ENCODE data around the gene RPL23. TPM values are rescaled to one million over a fixed set of nuclear protein-coding genes. Genes with fewer than 3 reads are reported as not detected.

The RPL23 gene
- total RNA-seq, 2 experiments from 2014 or later = 1,971 to 2,017 TPM

- ChIA-PET POLR2A (interaction anchor here (5.0 kb wide), 1 partner anchor 20 kb away, joined by 59 read pairs; the partner anchor contains the start of gene LASP1), CTCF (interaction anchor here (1.6 to 1.7 kb wide), 2 partner anchors 20 to 115 kb away, joined by 3 read pairs; no protein-coding TSS in a partner anchor)
Measured at GRCh38 chr17:38850374-38850773, 3.1 kb downstream of the RPL23 start.

DNA sequence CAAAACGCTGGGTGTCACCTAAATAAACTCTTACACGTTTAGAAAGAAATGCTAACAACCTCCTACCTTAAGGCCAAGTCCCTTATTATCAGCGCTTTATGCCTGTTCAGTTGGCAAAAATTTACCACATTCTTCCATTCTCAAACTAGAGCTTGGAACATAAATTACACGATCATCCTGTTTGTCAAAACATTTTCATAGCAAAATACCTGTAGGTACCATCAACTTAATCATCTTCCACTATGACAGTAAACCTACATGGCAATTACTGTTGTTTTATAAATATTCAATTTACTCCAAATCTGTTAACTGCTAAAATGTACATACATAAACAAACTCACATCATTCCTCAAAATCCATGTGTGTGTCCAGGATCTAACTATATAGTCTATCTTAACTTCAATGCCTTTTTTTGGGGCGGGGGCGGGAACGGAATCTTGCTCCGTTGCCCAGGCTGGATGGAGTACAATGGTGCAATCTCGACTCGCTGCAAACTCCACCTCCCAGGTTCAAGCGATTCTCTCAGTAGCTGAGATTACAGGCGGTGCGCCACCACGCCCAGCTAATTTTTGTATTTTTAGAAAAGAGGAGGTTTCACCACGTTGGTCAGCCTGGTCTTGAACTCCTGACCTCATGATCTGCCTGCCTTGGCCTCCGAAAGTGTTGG lies 4.4 kb downstream of the RPL23 start:
- ChIA-PET CTCF (interaction anchor here (1.6 to 1.7 kb wide), 2 partner anchors 19 to 114 kb away, joined by 3 read pairs; no protein-coding TSS in a partner anchor), POLR2A (interaction anchor here (0.7 kb wide), 1 partner anchor 22 kb away, joined by 4 read pairs; no protein-coding TSS in a partner anchor)

DNA sequence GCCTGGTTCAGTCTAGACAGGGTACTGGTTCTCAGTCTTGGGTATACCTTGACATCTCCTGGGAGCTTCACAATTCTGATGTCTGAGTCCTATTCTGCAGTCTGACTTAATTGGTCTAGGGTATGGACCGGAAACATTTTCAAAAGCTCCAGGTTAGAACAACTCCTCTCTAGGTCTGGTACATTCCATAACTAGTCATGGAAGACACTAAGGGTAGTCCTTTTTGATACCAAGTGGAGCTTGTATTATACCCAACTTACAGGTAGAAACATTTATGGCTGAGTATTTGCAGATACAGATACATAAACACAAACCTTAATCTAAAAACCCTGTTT lies 5.0 kb downstream of the RPL23 start:
- ChIA-PET CTCF (no interaction called here), POLR2A (interaction anchor here (0.5 to 0.6 kb wide), 2 partner anchors 134 to 161 kb away, joined by 3 to 6 read pairs; no protein-coding TSS in a partner anchor)

- CTCF ChIA-PET = interaction anchor here (0.7 kb wide), 1 partner anchor 91 kb away, joined by 3 read pairs; no protein-coding TSS in a partner anchor
- POLR2A ChIA-PET = no interaction called here
Measured at GRCh38 chr17:38844261-38844757, 9.2 kb downstream of the RPL23 start.

GRCh38 chr17:38825762-38826247 lies 27.7 kb downstream of the RPL23 start:
- POLR2A ChIA-PET = interaction anchor here (0.6 to 1.3 kb wide), 3 partner anchors 28 to 95 kb away, joined by 3 to 11 read pairs (median 4); partner anchors contain the start of gene RPL23

GRCh38 chr17:38824899-38825761 lies 28.4 kb downstream of the RPL23 start, which contains the start of gene CWC25:
Gene CWC25 (minus strand): TSS chr17:38825321. CDS start chr17:38825183, 138 bp downstream.
- CTCF ChIA-PET = interaction anchor here (1.3 kb wide), 1 partner anchor 29 kb away, joined by 4 read pairs; the partner anchor contains the start of gene RPL23

More at GRCh38 chr17:38825762-38826247, 27.7 kb downstream of the RPL23 start:
- CTCF ChIA-PET = interaction anchor here (1.3 kb wide), 1 partner anchor 28 kb away, joined by 4 read pairs; the partner anchor contains the start of gene RPL23

GRCh38 chr17:38815576-38816193 lies 37.8 kb downstream of the RPL23 start:
- ChIA-PET CTCF (no interaction called here), POLR2A (no interaction called here)

More at GRCh38 chr17:38824899-38825761, 28.4 kb downstream of the RPL23 start, which contains the start of gene CWC25:
- POLR2A ChIA-PET = interaction anchor here (0.6 to 1.3 kb wide), 3 partner anchors 29 to 94 kb away, joined by 3 to 11 read pairs (median 4); partner anchors contain the start of gene RPL23

- POLR2A ChIA-PET = no interaction called here
- CTCF ChIA-PET = no interaction called here
Measured at GRCh38 chr17:38809828-38810227, 43.7 kb downstream of the RPL23 start.

- ChIA-PET POLR2A (interaction anchor here (0.5 to 0.6 kb wide), 2 partner anchors 371 to 661 kb away, joined by 3 read pairs; partner anchors contain the start of gene CDK12), CTCF (no interaction called here)
Measured at GRCh38 chr17:38800237-38800760, 53.2 kb downstream of the RPL23 start.

DNA sequence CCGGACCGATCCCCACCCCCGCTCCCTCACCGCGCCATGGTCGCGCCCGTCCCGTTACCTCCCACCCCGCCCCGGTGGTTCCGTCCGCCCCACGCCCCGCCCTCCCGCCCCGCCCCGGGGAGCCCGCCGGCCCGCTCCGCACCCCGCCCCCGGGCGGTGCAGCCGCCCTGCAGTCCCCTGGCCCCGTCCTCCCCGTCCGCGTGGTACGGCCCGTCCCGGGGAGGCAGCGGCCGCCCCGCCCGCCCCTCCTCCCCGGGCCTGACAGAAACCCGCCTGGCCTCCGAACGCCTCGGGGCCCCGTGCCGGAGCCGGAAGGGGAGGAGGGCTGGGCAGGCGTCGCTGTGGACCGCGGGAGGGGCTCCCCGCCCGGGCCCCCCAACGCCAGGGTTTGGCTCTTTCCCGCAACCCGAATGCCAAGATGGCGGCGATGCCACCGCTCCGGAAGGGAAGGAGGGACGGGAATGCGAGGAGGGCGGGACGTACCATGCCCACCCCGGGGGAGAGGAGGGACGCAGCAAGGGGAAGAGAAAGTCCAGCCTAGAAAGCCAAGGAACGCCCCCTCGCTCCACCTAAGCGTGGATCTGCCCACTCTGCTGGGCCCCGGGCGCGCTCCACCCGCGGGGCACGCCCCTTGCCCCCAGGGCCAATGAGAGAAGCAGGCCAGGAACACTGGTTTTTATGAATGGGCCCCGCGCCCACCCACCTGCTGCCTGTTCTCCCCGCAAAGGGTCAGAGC lies 53.9 kb downstream of the RPL23 start, which contains the start of gene PIP4K2B:
Gene PIP4K2B (minus strand): TSS at position 56 of the 736 bp plus-strand sequence. CDS start 132 bp downstream, outside the sequence.
- ChIA-PET POLR2A (interaction anchor here (0.5 to 0.6 kb wide), 2 partner anchors 371 to 662 kb away, joined by 3 read pairs; partner anchors contain the start of gene CDK12), CTCF (no interaction called here)

- ChIA-PET POLR2A (interaction anchor here (0.5 to 0.7 kb wide), 2 partner anchors 46 to 304 kb away, joined by 3 to 4 read pairs; no protein-coding TSS in a partner anchor), CTCF (interaction anchor here (1.2 kb wide), 1 partner anchor 355 kb away, joined by 4 read pairs; no protein-coding TSS in a partner anchor)
Measured at GRCh38 chr17:38798614-38799500, 54.7 kb downstream of the RPL23 start.

Other genes starting within 250 kb of the RPL23 start
- under 1 TPM; 0.06 to 0.15 TPM for gene SRCIN1, start 247.8 kb downstream of the RPL23 start, total RNA-seq
- gene EPOP, start 178.8 kb downstream of the RPL23 start, total RNA-seq = 10 to 100 TPM; 56.1 to 56.7 TPM
- gene MLLT6, start 148.4 kb downstream of the RPL23 start, total RNA-seq = 100 to 1,000 TPM; 182 to 185 TPM
- gene CISD3, start 123.4 kb downstream of the RPL23 start, total RNA-seq = 10 to 100 TPM; 67.4 to 69.0 TPM
- 1 to 10 TPM; 1.2 to 1.4 TPM for gene PCGF2, start 105.4 kb downstream of the RPL23 start, total RNA-seq
- 100 to 1,000 TPM; 299 to 330 TPM for gene PSMB3, start 101.0 kb downstream of the RPL23 start, total RNA-seq
- gene PIP4K2B, start 54.2 kb downstream of the RPL23 start, total RNA-seq = 10 to 100 TPM; 37.3 to 47.1 TPM
- 10 to 100 TPM; 22.8 to 24.5 TPM for gene CWC25, start 28.4 kb downstream of the RPL23 start, total RNA-seq
- gene LASP1, start 16.3 kb upstream of the RPL23 start, total RNA-seq = 100 to 1,000 TPM; 130 to 132 TPM
- not detected for gene FBXO47, start 113.7 kb upstream of the RPL23 start, total RNA-seq

Measured in activated CD8-positive, alpha-beta memory T cell treated with anti-CD3 and anti-CD28 coated beads for 36 hours (primary cell).